AG04450 (cell line): ENCODE results near the gene FRS3. TPM values are rescaled to one million over a fixed set of nuclear protein-coding genes. Genes with fewer than 3 reads are reported as not detected.

Experiments
- CTCF ChIA-PET: fragments of 300-600, 350-600 bp; formaldehyde crosslinking; extraction: SDS; loops from one replicate; lab custom pipeline; 2022; ENCODE audit warnings: antibody characterized with exemption, inconsistent platforms; lab: Charles Lee
- POLR2A ChIA-PET: fragments of 350-600 bp; formaldehyde crosslinking; extraction: SDS; loops from one replicate; lab custom pipeline; 2021; ENCODE audit warnings: antibody characterized with exemption, inconsistent platforms; lab: Yijun Ruan, JAX
- DNase-seq: peaks from one replicate; pipeline ENCODE4 v3.0.0-alpha.2; 2011; ENCODE audit warnings: low read depth, low spot score
- H3K27ac ChIP-seq: one replicate; pipeline ENCODE4 v1.5.1; 2012; ENCODE audit warnings: low read depth, low read length, control low read depth
- H3K27me3 ChIP-seq: one replicate; pipeline ENCODE4 v1.6.0; 2012; ENCODE audit warnings: low read length; ENCODE audit not compliant: control insufficient read depth, insufficient read depth
- H3K4me3 ChIP-seq: 2 replicates; pipeline ENCODE4 v1.5.1; 2011; ENCODE audit warnings: mild to moderate bottlenecking, low read depth, low read length, control low read depth
- H3K9me3 ChIP-seq: 2 replicates; pipeline ENCODE4 v1.5.1; 2012; ENCODE audit warnings: low read length; ENCODE audit not compliant: control insufficient read depth, insufficient read depth
- polyA plus RNA-seq: library from polyadenylated mRNA; depleted of rRNA; stranded (reverse); fragments of >200 nt; gene quantifications from 2 replicates; pipeline ENCODE4 v1.2.3, GENCODE V29; 2011
- TF ChIP-seq, protein P1 (sequence below): IDR thresholded peaks from 2 replicates; pipeline ENCODE4 v1.5.1; 2011; ENCODE audit warnings: low read depth, low read length, control low read depth, inconsistent platforms

The FRS3 gene
- polyA plus RNA-seq, 1 experiment = 2.2 TPM

DNA sequence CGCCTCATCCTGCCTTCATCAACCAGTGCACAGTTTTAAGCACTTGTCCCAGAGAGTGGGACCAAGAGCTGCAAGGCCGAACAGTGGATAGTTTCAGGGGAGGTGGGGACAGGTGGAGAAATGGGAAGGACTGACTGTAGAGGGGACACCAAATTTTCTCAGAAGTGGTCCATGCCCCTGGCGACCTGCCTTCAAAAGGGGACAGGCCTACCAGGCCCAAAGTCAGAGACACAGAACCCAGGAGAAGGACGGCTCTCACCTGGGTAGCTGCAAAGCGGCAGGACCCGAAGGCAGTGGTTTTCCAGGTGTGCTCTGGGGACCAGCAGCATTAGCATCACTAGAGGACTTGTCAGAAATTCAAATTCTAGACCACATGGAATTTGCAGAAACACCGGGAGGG, 50.1 kb downstream of the FRS3 start:
- CTCF ChIA-PET = no interaction called here
- no peaks in the 10 kb centered on the region; the same call in 1 of the 2 replicates for H3K9me3 ChIP-seq
- TF ChIP-seq, protein P1, sequence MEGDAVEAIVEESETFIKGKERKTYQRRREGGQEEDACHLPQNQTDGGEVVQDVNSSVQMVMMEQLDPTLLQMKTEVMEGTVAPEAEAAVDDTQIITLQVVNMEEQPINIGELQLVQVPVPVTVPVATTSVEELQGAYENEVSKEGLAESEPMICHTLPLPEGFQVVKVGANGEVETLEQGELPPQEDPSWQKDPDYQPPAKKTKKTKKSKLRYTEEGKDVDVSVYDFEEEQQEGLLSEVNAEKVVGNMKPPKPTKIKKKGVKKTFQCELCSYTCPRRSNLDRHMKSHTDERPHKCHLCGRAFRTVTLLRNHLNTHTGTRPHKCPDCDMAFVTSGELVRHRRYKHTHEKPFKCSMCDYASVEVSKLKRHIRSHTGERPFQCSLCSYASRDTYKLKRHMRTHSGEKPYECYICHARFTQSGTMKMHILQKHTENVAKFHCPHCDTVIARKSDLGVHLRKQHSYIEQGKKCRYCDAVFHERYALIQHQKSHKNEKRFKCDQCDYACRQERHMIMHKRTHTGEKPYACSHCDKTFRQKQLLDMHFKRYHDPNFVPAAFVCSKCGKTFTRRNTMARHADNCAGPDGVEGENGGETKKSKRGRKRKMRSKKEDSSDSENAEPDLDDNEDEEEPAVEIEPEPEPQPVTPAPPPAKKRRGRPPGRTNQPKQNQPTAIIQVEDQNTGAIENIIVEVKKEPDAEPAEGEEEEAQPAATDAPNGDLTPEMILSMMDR = no peak

DNA sequence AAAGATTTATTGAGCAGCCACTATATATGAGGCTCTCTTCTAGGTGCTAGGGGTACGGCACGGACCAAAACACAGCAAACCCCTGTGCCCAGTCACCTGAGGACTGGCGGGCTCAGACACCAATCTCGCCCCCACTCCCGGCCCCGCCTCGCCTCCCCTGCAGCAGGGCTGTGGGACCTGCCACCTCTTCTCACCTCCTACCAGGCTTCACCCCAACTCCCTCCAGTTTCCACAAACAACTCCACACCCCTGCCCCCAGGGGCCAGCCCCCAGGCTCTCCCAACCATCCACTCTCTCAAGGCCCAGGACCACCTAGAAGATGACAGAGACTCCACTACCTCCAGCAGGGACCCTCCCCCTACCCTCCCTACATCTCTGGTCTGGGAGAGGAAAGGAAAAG, 50.7 kb downstream of the FRS3 start:
- no peak overlapping the region for H3K27ac ChIP-seq
- no peak for DNase-seq
- no peak overlapping the region for H3K4me3 ChIP-seq
- ChIA-PET POLR2A (no interaction called here), CTCF (no interaction called here)
- TF ChIP-seq, protein P1 = no peak
- H3K9me3 ChIP-seq = no peaks in the 10 kb centered on the region; the same call in 1 of the 2 replicates
- H3K27me3 ChIP-seq = no peaks in the 10 kb centered on the region

More for the DNA sequence above, 50.1 kb downstream of the FRS3 start:
- Histone ChIP-seq H3K27ac (no peak overlapping the region), H3K4me3 (no peak overlapping the region), H3K27me3 (no peaks in the 10 kb centered on the region)
- DNase-seq = no peak
- POLR2A ChIA-PET = no interaction called here

DNA sequence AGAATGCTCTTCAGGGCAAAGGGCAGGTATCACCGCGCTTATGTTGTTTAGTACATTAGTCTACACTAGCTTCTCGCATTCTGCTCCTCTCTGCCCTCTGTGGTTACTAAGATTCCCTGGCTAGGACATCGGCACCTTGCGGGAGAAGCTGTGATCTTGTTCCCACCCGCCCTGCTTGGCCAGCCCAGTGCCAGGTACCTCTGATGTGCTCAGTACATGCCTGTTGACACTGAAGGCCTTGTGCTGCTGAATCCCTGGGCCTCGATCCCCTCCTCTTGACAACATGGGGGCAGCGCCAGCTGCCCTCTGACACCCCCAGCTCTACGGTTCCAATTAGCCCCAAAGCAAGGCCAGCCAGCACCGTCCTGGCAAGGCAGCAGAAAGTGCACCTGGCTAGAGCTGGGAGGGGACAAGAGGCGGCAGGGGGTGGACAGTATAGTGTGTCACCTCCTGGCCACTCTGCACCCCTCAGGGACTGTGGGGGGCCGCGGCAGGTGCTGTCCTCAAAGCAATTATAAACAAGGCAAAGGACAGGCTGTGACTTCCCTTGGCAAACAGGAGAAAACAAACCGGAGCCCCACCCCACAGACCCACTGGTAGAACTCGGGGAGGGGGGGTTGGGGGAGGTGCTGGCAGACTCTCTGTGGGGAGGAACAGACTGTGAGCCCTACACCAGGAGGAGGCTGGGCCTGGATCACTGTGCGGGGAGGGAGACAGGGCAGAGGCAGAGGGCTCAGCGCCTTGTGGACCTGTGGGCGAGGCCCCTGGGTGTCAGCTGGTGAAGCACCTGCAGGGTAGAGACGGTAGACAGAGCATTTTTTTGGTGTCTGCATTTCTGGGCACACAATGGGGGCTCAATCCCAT, 51.4 kb downstream of the FRS3 start:
- TF ChIP-seq, protein P1 = no peak
- ChIA-PET CTCF (no interaction called here), POLR2A (no interaction called here)
- no peak for DNase-seq
- Histone ChIP-seq H3K4me3 (no peak overlapping the region), H3K27me3 (no peaks in the 10 kb centered on the region), H3K9me3 (no peaks in the 10 kb centered on the region; the same call in 1 of the 2 replicates), H3K27ac (no peak overlapping the region)

DNA sequence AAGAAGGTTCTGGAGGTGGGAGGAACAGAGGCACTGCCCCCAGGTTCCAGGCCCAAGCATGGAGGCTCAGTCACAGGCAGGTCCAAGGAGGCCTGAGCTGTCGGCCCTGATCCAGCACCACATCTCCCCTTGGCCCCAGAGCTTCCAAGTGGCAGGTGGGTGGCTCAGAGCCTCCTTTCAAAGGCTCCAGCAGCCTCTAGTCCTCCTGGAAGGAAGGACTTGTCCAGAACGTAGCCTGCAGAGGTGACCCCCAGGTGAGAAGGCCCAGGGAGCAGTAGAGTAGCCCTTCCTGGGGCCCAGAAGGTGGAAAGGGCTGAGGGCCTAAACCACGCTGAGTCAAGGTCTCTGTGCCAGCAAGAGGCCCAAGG, 52.0 kb downstream of the FRS3 start:
- Histone ChIP-seq H3K27ac (no peak overlapping the region), H3K4me3 (no peak overlapping the region), H3K9me3 (no peaks in the 10 kb centered on the region; the same call in 1 of the 2 replicates), H3K27me3 (no peaks in the 10 kb centered on the region)
- no peak for DNase-seq
- ChIA-PET CTCF (no interaction called here), POLR2A (no interaction called here)
- TF ChIP-seq, protein P1 = no peak

DNA sequence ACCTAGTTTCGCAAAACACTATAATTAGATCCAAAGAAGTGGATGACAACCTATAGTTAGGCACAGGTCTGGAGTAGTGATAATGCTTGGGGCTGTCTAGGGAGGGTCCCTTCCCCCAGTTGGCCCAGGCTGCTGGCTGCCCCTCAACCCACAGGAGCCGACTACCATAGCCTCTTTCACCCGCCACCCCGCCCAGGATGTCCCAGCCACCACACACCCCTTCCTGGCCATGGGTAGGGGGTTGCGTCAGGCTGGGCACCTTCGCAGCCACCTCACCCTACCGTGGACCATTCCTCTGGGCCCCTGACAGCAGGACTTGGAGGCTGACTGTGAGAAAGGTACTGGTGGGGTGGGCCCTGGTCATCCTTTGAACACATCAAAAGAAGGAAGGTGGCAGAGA, 52.8 kb downstream of the FRS3 start:
- TF ChIP-seq, protein P1 = no peak
- Histone ChIP-seq H3K4me3 (no peak overlapping the region), H3K27me3 (no peaks in the 10 kb centered on the region), H3K9me3 (no peaks in the 10 kb centered on the region; the same call in 1 of the 2 replicates), H3K27ac (no peak overlapping the region)
- ChIA-PET POLR2A (no interaction called here), CTCF (no interaction called here)
- no peak for DNase-seq
